GM19193 (cell line): ENCODE results near the gene TMED3.

Experiments
- POLR2A ChIP-seq: IDR thresholded peaks from 4 replicates; pipeline ENCODE4 v1.6.1; 2011; ENCODE audit not compliant: insufficient read depth, insufficient read length; ENCODE audit errors: extremely low read depth

TMED3 gene

DNA sequence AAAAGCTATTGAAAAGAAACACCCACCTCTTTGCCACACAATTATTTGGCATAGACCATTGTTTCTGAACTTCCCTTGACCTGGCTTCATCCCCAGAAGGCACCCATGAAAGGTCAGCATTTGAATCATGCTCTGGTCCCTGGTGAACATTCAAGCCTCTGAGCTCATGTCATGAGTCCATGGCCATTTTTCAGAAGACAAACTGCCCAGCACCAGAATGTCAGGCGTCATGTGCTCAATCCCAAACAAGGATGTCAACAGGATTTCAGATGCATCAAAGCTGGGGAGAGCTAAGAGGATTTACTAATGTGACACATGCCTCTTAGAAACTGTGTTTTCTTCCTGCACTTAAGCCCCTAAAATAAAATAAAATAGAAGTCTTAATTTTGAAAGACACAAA is 41.3 kb downstream of the TMED3 start:
- no peak for TF ChIP-seq POLR2A

- TF ChIP-seq POLR2A: no peak
These were observed 46.7 kb downstream of the TMED3 start for GRCh38 chr15:79357566-79357965.

DNA sequence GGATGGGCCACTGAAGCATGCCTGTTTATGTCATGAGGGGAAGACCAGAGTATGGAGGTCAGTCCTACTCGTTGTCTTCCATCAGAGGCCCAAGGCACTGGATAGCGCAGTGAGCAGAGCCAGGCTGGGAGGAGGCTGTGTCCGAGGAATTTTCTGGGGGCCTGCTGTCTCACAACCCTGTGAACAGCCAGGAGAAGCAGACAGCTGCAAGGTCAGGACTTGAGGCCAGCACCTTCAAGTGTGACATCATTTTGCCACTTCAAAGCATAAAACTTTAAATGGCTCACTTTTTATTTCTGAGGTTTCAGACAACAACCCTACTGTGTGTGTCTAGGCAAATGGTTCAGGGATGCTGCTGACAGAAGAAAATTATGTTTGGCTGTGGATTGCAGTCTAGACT is 47.2 kb downstream of the TMED3 start:
- TF ChIP-seq POLR2A: no peak

GRCh38 chr15:79364571-79365240 is 53.8 kb downstream of the TMED3 start:
- no peak for TF ChIP-seq POLR2A

DNA sequence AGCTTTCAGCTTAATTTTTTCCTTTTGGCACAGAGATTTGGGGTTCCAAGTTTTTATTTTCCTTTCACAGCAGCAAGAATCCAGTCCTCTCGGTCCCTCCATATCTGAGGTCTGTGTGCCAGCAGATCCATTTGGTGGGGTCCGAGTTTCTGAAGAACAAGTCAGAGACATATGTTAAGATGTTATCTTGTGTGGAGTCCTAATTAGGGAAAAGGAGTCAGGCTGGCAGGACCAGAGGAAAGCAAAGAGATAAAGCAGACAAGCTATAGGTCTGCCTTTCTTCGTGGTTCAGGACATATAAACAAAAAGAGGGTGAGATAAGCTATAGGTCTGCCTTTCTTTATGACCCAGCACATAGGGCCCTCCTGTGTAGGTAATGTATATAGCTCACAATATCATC is 54.9 kb downstream of the TMED3 start:
- TF ChIP-seq POLR2A: no peak

GRCh38 chr15:79366691-79367090 is 55.8 kb downstream of the TMED3 start:
- no peak for TF ChIP-seq POLR2A

DNA sequence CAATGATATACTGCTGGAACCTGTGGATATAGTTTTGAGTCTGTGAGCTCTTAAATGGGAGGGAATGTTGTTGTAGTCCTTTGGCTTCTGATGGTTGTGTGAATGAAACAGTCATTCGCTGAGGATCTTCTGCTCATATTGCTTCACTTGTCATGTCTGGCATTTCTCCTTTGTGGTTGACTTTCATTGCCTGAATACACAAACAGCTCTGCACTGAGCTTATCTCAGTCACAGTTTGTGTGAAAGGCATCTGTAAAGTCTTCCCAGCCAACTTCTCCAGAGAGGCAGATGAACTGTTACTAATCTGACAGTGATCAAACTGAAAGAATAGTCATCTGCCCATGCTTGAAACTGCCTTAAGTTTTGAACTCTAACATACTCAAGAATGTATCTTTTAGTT is 59.8 kb downstream of the TMED3 start:
- TF ChIP-seq POLR2A: no peak

DNA sequence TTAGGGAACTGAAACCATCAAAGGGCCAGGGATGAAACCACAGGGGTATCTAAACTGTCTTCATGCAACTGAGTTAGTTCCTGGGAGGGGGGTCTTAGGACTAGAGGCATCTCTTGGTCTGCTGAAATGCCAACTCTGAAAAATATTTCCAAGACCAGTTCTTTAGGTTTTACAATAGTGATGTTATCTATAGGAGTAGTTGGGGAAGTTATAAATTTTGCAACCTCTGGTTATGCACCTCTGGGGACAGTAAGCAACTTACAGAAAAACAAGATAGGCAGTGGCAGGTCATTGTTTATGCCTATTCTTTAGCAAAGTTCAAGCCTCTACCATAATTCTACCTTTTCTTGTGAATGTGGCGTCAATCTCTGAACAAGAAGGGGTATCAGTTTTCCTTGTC is 60.7 kb downstream of the TMED3 start:
- no peak for TF ChIP-seq POLR2A

- TF ChIP-seq POLR2A: no peak
These were observed 61.5 kb downstream of the TMED3 start for GRCh38 chr15:79372428-79372827.
